OCI-LY1 (cell line): ENCODE measurements around the gene ATXN7L1.

ENCODE experiments used
- H2AFZ ChIP-seq: fragments of 200-600 bp; sonication (generic), shearing (Covaris generic); 2 replicates; pipeline ENCODE4 v1.6.0; 2014; ENCODE audit warnings: antibody characterized with exemption, mild to moderate bottlenecking, low read length
- H3F3A ChIP-seq: fragments of 200-600 bp; sonication (generic), shearing (Covaris generic); 2 replicates; pipeline ENCODE4 v1.6.0; 2014; ENCODE audit warnings: mild to moderate bottlenecking, antibody characterized with exemption, low read length, moderate library complexity; ENCODE audit not compliant: insufficient read depth
- H3K27ac ChIP-seq: fragments of 200-600 bp; sonication (generic); 2 replicates; pipeline ENCODE4 v1.5.1; 2014; ENCODE audit warnings: low read length, mixed run types, mild to moderate bottlenecking, low read depth; ENCODE audit not compliant: poor library complexity, severe bottlenecking
- H3K27me3 ChIP-seq: fragments of 200-600 bp; sonication (generic); 2 replicates; pipeline ENCODE4 v1.6.0; 2014; ENCODE audit warnings: antibody characterized with exemption, mild to moderate bottlenecking, low read length, moderate library complexity; ENCODE audit not compliant: insufficient read depth
- H3K36me3 ChIP-seq: fragments of 200-600 bp; sonication (generic); 2 replicates; pipeline ENCODE4 v1.6.1; 2014; ENCODE audit warnings: mild to moderate bottlenecking, antibody characterized with exemption, low read length, moderate library complexity, mixed read lengths; ENCODE audit not compliant: insufficient read depth
- H3K4me1 ChIP-seq: fragments of 200-600 bp; sonication (generic); 2 replicates; pipeline ENCODE4 v1.5.1; 2014; ENCODE audit warnings: mild to moderate bottlenecking, low read length, moderate library complexity; ENCODE audit not compliant: insufficient read depth, severe bottlenecking
- H3K4me2 ChIP-seq: fragments of 200-600 bp; sonication (generic), shearing (Covaris generic); 2 replicates; pipeline ENCODE4 v1.6.1; 2014; ENCODE audit warnings: low read length
- H3K4me3 ChIP-seq: fragments of 200-600 bp; sonication (generic); 2 replicates; pipeline ENCODE4 v1.5.1; 2014; ENCODE audit warnings: low read length, low read depth, mild to moderate bottlenecking, mixed read lengths; ENCODE audit not compliant: poor library complexity, severe bottlenecking
- H3K79me2 ChIP-seq: fragments of 200-600 bp; shearing (Covaris generic); 2 replicates; pipeline ENCODE4 v1.6.1; 2016; ENCODE audit warnings: mixed run types, low read length, mixed read lengths; ENCODE audit not compliant: insufficient read depth
- H3K9ac ChIP-seq: fragments of 200-600 bp; sonication (generic), shearing (Covaris generic); 2 replicates; pipeline ENCODE4 v1.6.1; 2014; ENCODE audit warnings: mild to moderate bottlenecking, low read length, mixed read lengths
- H3K9me2 ChIP-seq: fragments of 200-600 bp; sonication (generic), shearing (Covaris generic); 2 replicates; pipeline ENCODE4 v1.6.1; 2014; ENCODE audit warnings: low read depth, mild to moderate bottlenecking, low read length, mixed read lengths
- H3K9me3 ChIP-seq: fragments of 200-600 bp; shearing (Covaris generic); 2 replicates; pipeline ENCODE4 v1.6.1; 2014; ENCODE audit warnings: low read length, mixed read lengths
- H4K20me1 ChIP-seq: fragments of 200-600 bp; sonication (generic), shearing (Covaris generic); 2 replicates; pipeline ENCODE4 v1.6.0; 2016; ENCODE audit warnings: mild to moderate bottlenecking, low read length; ENCODE audit not compliant: insufficient read depth
- CTCF ChIP-seq: fragments of 200-600 bp; sonication (generic), shearing (Covaris generic); IDR thresholded peaks from 2 replicates; pipeline ENCODE4 v1.5.1; 2017; ENCODE audit warnings: mild to moderate bottlenecking, antibody characterized with exemption, low read length, moderate library complexity, mixed read lengths
- EZH2 ChIP-seq: fragments of 200-600 bp; sonication (generic), shearing (Covaris generic); IDR thresholded peaks from 2 replicates; pipeline ENCODE4 v1.8.0; 2017; ENCODE audit warnings: borderline replicate concordance, mixed run types, mild to moderate bottlenecking, antibody characterized with exemption, low read length, moderate library complexity, mixed read lengths

The ATXN7L1 gene

DNA sequence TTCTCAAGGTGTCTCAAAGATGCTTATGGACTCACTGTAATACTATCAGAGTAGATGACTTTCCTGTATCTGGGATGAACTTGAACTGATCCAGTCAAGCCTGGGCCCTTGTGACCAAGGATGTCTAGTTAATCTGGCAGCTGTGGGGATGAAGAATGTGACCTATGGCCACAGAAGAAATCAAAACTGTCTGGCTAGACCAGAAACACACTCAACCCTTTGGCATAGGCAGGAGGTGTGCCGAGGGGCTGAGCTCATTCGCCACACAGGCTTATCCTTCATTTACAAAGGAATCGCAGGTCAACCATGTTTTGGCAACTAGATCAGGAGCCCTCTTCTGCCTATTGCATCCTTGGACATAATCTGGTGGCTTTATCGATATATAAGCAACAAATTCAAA, 110.6 kb downstream of the ATXN7L1 start:
- H3K4me1 ChIP-seq, result no peaks in the 10 kb centered on the region
- H3K27ac ChIP-seq, result no peak overlapping the region
- H3K4me2 ChIP-seq, result no peak overlapping the region
- TF ChIP-seq CTCF, result no peak
- TF ChIP-seq EZH2, result no peak
- H3K9ac ChIP-seq, result no peak overlapping the region
- no peak overlapping the region for H3K4me3 ChIP-seq
- H3K9me2 ChIP-seq, result no peaks in the 10 kb centered on the region
- H3F3A ChIP-seq, result no peaks in the 10 kb centered on the region
- no peaks in the 10 kb centered on the region for H3K36me3 ChIP-seq
- no peaks in the 10 kb centered on the region for H3K9me3 ChIP-seq
- no peaks in the 10 kb centered on the region for H3K79me2 ChIP-seq
- no peak overlapping the region for H2AFZ ChIP-seq
- H4K20me1 ChIP-seq, result no peaks in the 10 kb centered on the region
- H3K27me3 ChIP-seq, result peaks cover 11% of the 10 kb centered on the region

- no peak overlapping the region for H3K4me3 ChIP-seq
- TF ChIP-seq EZH2, result no peak
- no peak for TF ChIP-seq CTCF
Observed at GRCh38 chr7:105764506-105764905, 111.9 kb downstream of the ATXN7L1 start.

DNA sequence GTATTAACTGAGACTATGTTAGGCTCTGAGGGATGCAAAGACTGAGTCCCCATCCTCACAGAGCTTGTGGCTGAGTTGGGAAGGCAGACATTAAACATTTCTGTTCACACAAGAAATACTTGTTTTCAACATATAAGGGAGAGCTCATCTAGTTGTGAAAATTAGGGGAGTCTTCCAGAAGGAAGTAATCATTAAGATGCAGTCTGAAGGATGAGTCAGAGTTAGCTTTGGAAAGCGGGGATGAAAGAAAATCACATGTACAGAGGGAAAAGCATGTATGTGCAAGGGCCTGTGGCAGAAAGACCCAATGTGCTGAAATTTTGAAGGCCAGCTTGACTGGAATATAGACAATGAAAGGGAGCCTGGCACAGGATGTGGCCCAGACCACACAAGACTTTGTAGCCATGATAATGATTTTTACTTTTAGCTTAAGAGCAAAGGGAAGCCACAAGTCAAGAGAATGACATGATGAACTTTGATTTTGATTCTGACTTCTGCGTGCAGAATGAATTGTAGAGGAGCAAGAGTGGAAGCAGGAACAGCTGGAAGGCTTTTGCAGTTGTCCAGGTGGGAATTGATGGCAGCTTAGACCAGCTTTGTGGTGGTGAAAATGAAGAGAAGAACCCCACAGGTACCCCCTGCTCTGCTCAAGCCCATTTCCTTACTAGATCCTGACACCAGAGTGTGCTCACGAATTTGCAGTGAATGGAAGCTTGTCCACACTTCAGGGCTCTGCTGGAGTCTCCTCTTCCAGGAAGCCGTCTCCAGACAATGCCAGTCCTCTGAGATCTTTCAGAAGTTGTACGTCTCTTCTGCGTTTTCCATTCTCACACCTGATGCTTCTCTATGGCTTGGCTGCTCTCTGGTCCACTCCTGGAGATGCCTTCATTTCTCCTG, 115.6 kb downstream of the ATXN7L1 start:
- H3K27me3 ChIP-seq, result peaks cover 2% of the 10 kb centered on the region; the same call in 1 of the 2 replicates
- no peaks in the 10 kb centered on the region for H4K20me1 ChIP-seq
- H3K4me2 ChIP-seq, result no peak overlapping the region
- no peak overlapping the region for H3K9ac ChIP-seq
- no peaks in the 10 kb centered on the region for H3K79me2 ChIP-seq
- H2AFZ ChIP-seq, result no peak overlapping the region
- H3K9me2 ChIP-seq, result no peaks in the 10 kb centered on the region
- no peaks in the 10 kb centered on the region for H3K4me1 ChIP-seq
- no peak overlapping the region for H3K4me3 ChIP-seq
- H3K27ac ChIP-seq, result no peak overlapping the region
- no peaks in the 10 kb centered on the region for H3K9me3 ChIP-seq
- H3K36me3 ChIP-seq, result no peaks in the 10 kb centered on the region
- no peaks in the 10 kb centered on the region for H3F3A ChIP-seq
- TF ChIP-seq EZH2 (no peak), CTCF (no peak; the same call in 1 of the 2 replicates)

More at GRCh38 chr7:105764506-105764905, 111.9 kb downstream of the ATXN7L1 start:
- no peaks in the 10 kb centered on the region for H3K36me3 ChIP-seq
- H2AFZ ChIP-seq, result no peak overlapping the region
- no peak overlapping the region for H3K4me2 ChIP-seq
- H3K4me1 ChIP-seq, result no peaks in the 10 kb centered on the region
- no peak overlapping the region for H3K9ac ChIP-seq
- no peaks in the 10 kb centered on the region for H4K20me1 ChIP-seq
- H3K9me3 ChIP-seq, result no peaks in the 10 kb centered on the region
- peaks cover 11% of the 10 kb centered on the region for H3K27me3 ChIP-seq
- no peak overlapping the region for H3K27ac ChIP-seq
- no peaks in the 10 kb centered on the region for H3K9me2 ChIP-seq
- no peaks in the 10 kb centered on the region for H3K79me2 ChIP-seq
- no peaks in the 10 kb centered on the region for H3F3A ChIP-seq
